Thoracic aorta (tissue), 2 donors: ENCODE results near the gene LCA5L. TPM values are rescaled to one million over a fixed set of nuclear protein-coding genes. Genes with fewer than 3 reads are reported as not detected.
"Not testable (repeated sequence)": the region's sequence is repeated elsewhere in the genome, so short reads cannot be mapped to it uniquely, and the experiment has no call there.

Source experiments
- ATAC-seq: fragments of 150-250 bp; one replicate; pipeline ENCODE4 v1.8.0; 2017; ENCODE audit warnings: low read depth; ENCODE audit not compliant: insufficient number of reproducible peaks, low FRiP score
- DNase-seq: peaks from one replicate; pipeline ENCODE4 v3.0.0-alpha.2; 2020; ENCODE audit warnings: low spot score
- H3K27ac ChIP-seq, 2 donors: fragments of 200-600 bp; sonication (generic); 1 replicate in 1 of 2; 2 replicates in 1 of 2; pipeline ENCODE4 v1.5.1; 2016; ENCODE audit warnings: mild to moderate bottlenecking in 2 of 2, moderate library complexity in 2 of 2
- H3K27me3 ChIP-seq: fragments of 200-600 bp; sonication (generic); replicated peaks from 2 replicates; pipeline ENCODE4 v1.6.0; 2016; ENCODE audit warnings: mild to moderate bottlenecking; ENCODE audit not compliant: insufficient read depth
- H3K36me3 ChIP-seq: fragments of 200-600 bp; sonication (generic); one replicate; pipeline ENCODE4 v1.5.1; 2016
- H3K4me1 ChIP-seq, 2 donors: fragments of 200-600 bp; sonication (generic); 1 replicate in 1 of 2; 2 replicates in 1 of 2; pipeline versions ENCODE4 v1.5.1 to v1.6.0; 2016; ENCODE audit warnings: low read depth in 2 of 2, mild to moderate bottlenecking in 1 of 2; ENCODE audit not compliant: control insufficient read depth in 1 of 2
- H3K4me3 ChIP-seq: fragments of 200-600 bp; sonication (generic); 2 replicates; pipeline ENCODE4 v1.5.1; 2016; ENCODE audit warnings: mild to moderate bottlenecking
- H3K9me3 ChIP-seq: fragments of 200-600 bp; sonication (generic); 2 replicates; pipeline ENCODE4 v1.5.1; 2016
- total RNA-seq, 2 donors: library from RNA; depleted of rRNA; stranded (reverse); fragments of >200 nt; gene quantifications; one replicate each; pipeline versions ENCODE4 v1.1.0 to v1.2.3, GENCODE V29; 2016
- TF ChIP-seq, protein P1 (sequence below): fragments of 200-600 bp; sonication (generic); IDR thresholded peaks from one replicate; pipeline ENCODE4 v1.5.1; 2019; ENCODE audit warnings: antibody characterized with exemption

The LCA5L gene
- total RNA-seq, 2 donors from 2014 or later, result 1.2 to 3.2 TPM

GRCh38 chr21:39373634-39374033 is 71.9 kb downstream of the LCA5L start:
- no peak overlapping the region for H3K4me3 ChIP-seq
- no peaks in the 10 kb centered on the region for H3K36me3 ChIP-seq
- no peaks in the 10 kb centered on the region for H3K4me1 ChIP-seq
- no peak for ATAC-seq
- DNase-seq, result no peak
- TF ChIP-seq, protein P1, sequence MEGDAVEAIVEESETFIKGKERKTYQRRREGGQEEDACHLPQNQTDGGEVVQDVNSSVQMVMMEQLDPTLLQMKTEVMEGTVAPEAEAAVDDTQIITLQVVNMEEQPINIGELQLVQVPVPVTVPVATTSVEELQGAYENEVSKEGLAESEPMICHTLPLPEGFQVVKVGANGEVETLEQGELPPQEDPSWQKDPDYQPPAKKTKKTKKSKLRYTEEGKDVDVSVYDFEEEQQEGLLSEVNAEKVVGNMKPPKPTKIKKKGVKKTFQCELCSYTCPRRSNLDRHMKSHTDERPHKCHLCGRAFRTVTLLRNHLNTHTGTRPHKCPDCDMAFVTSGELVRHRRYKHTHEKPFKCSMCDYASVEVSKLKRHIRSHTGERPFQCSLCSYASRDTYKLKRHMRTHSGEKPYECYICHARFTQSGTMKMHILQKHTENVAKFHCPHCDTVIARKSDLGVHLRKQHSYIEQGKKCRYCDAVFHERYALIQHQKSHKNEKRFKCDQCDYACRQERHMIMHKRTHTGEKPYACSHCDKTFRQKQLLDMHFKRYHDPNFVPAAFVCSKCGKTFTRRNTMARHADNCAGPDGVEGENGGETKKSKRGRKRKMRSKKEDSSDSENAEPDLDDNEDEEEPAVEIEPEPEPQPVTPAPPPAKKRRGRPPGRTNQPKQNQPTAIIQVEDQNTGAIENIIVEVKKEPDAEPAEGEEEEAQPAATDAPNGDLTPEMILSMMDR, result no peak
- H3K9me3 ChIP-seq, result no peaks in the 10 kb centered on the region
- H3K27me3 ChIP-seq, result no peaks in the 10 kb centered on the region
- no peak overlapping the region for H3K27ac ChIP-seq

DNA sequence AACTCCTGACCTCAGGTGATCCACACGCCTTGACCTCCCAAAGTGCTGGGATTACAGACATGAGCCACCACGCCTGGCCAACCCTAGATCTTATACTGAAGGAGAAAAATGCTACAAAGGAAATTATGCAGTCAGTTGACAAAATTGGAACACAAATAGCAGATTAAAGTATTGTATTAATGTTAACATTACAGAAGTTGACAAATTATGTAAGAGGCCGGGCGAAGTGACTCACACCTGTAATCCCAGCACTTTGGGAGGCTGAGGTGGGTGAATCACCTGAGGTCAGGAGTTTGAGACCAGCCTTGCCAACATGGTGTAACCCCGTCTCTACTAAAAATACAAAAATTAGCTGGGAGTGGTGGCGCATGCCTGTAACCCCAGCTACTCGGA is 75.7 kb downstream of the LCA5L start:
- not testable (repeated sequence) for H3K27me3 ChIP-seq, ATAC-seq, H3K9me3 ChIP-seq, H3K4me3 ChIP-seq, H3K27ac ChIP-seq, H3K36me3 ChIP-seq, H3K4me1 ChIP-seq, DNase-seq

DNA sequence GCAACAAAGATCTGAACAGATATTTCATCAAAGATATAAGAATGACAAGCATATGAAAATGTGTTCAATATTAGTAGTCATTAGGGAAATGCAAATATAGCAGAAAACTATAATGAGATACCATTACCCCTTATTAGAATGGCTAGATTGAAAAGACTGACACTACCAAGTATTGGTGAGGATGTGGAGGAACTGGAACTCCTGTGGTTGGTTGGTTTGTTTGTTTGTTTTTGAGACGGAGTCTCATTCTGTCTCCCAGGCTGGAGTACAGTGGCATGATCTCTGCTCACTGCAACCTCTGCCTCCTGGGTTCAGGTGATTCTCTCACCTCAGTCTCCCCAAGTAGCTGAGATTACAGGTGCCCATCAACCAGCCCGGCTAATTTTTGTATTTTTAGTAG is 77.8 kb downstream of the LCA5L start:
- H3K4me1 ChIP-seq, result peaks cover 0 to 11% of the 10 kb centered on the region in 2 donors
- TF ChIP-seq, protein P1, result no peak

GRCh38 chr21:39366563-39366962 is 79.0 kb downstream of the LCA5L start:
- H3K9me3 ChIP-seq, result no peaks in the 10 kb centered on the region
- peaks cover 0 to 11% of the 10 kb centered on the region in 2 donors for H3K4me1 ChIP-seq
- no peak for ATAC-seq

More for the DNA sequence above, 77.8 kb downstream of the LCA5L start:
- Histone ChIP-seq H3K36me3 (no peaks in the 10 kb centered on the region), H3K27me3 (no peaks in the 10 kb centered on the region), H3K9me3 (no peaks in the 10 kb centered on the region), H3K4me3 (no peak overlapping the region), H3K27ac (no peak overlapping the region)
- DNase-seq (no peak), ATAC-seq (no peak)

DNA sequence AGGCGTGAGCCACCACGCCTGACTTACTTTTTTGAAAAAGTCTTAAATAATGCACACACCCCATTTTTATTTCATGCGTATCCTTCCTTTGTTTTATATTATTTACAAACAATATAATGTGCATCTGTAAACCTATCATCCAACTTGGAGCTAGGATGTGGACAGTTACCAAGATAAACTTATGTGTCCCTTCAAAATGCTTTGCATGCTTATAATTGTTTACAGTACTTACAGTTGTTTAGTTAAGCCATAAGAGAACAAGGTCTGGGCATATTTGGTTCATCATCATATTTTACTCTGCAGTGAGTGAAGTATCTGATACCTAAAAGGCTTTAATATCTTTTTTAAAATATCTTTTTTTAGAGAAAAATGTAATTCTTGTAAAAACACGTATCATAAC is 80.6 kb downstream of the LCA5L start:
- H3K36me3 ChIP-seq, result no peaks in the 10 kb centered on the region
- no peak for ATAC-seq
- H3K4me3 ChIP-seq, result no peak overlapping the region
- H3K9me3 ChIP-seq, result no peaks in the 10 kb centered on the region
- peak overlapping the region in 1 of 2 donors; percentile 25 for H3K27ac ChIP-seq
- TF ChIP-seq, protein P1, result no peak
- peaks cover 0 to 11% of the 10 kb centered on the region in 2 donors for H3K4me1 ChIP-seq
- no peaks in the 10 kb centered on the region for H3K27me3 ChIP-seq
- no peak for DNase-seq

More at GRCh38 chr21:39366563-39366962, 79.0 kb downstream of the LCA5L start:
- H3K27ac ChIP-seq, result no peak overlapping the region
- TF ChIP-seq, protein P1, result no peak
- H3K36me3 ChIP-seq, result no peaks in the 10 kb centered on the region
- DNase-seq, result no peak
- no peaks in the 10 kb centered on the region for H3K27me3 ChIP-seq
- no peak overlapping the region for H3K4me3 ChIP-seq
